ENCODE data around the gene KAT14. TPM values are rescaled to one million over a fixed set of nuclear protein-coding genes. Genes with fewer than 3 reads are reported as not detected.
"Not testable (repeated sequence)": the region's sequence is repeated elsewhere in the genome, so short reads cannot be mapped to it uniquely, and the experiment has no call there.

Gene KAT14
- total and polyA plus RNA-seq, 2 donors from 2014 or later = 10.2 to 12.8 TPM

- H3K27me3 ChIP-seq (ENCODE audit: control insufficient read depth, insufficient read depth, low read length) = no peaks in the 10 kb centered on the region
- TF ChIP-seq CTCF (IDR thresholded peaks at IDR 0.05; ENCODE audit: borderline replicate concordance, extremely low read depth, insufficient read depth) = no peak
- intact Hi-C loops (cut with DNase I) = no loop called here
- no peaks in the 10 kb centered on the region for H3K4me1 ChIP-seq (ENCODE audit: control insufficient read depth in 2 of 3, insufficient read depth in 2 of 3, low read depth in 1 of 3, low read length in 3 of 3)
- H3K9me3 ChIP-seq (ENCODE audit: control insufficient read depth in 2 of 3, insufficient read depth in 1 of 3, low read length in 3 of 3) = no peaks in the 10 kb centered on the region
- DNase-seq = no peak
- H3K9ac ChIP-seq (ENCODE audit: low read length in 3 of 3) = no peak overlapping the region
- no peaks in the 10 kb centered on the region for H3K36me3 ChIP-seq (ENCODE audit: control insufficient read depth in 2 of 3, insufficient read depth in 3 of 3, low read length in 3 of 3)
- FAIRE-seq = no peak
- no peak overlapping the region for H3K4me3 ChIP-seq (ENCODE audit: low read length in 3 of 3)
- H3K27ac ChIP-seq (ENCODE audit: low read depth in 2 of 2, low read length in 2 of 2) = no peak overlapping the region
These were observed 43.5 kb upstream of the KAT14 start for GRCh38 chr20:18094191-18094590.

- H3K36me3 ChIP-seq (ENCODE audit: control insufficient read depth in 2 of 3, insufficient read depth in 3 of 3, low read length in 3 of 3); H3K4me1 ChIP-seq (ENCODE audit: control insufficient read depth in 2 of 3, insufficient read depth in 2 of 3, low read depth in 1 of 3, low read length in 3 of 3); DNase-seq; H3K27me3 ChIP-seq (ENCODE audit: control insufficient read depth, insufficient read depth, low read length); intact Hi-C loops (cut with DNase I); H3K9ac ChIP-seq (ENCODE audit: low read length in 3 of 3); FAIRE-seq; H3K27ac ChIP-seq (ENCODE audit: low read depth in 2 of 2, low read length in 2 of 2); H3K9me3 ChIP-seq (ENCODE audit: control insufficient read depth in 2 of 3, insufficient read depth in 1 of 3, low read length in 3 of 3); H3K4me3 ChIP-seq (ENCODE audit: low read length in 3 of 3): not testable (repeated sequence)
These were observed 37.1 kb upstream of the KAT14 start for GRCh38 chr20:18100569-18100968.

GRCh38 chr20:18101125-18101810 is 36.4 kb upstream of the KAT14 start:
- intact Hi-C loops (cut with DNase I) = no loop called here
- Histone ChIP-seq H3K27me3 (ENCODE audit: control insufficient read depth, insufficient read depth, low read length) (no peaks in the 10 kb centered on the region), H3K4me3 (ENCODE audit: low read length in 3 of 3) (no peak overlapping the region), H3K9ac (ENCODE audit: low read length in 3 of 3) (no peak overlapping the region), H3K9me3 (ENCODE audit: control insufficient read depth in 2 of 3, insufficient read depth in 1 of 3, low read length in 3 of 3) (no peaks in the 10 kb centered on the region), H3K4me1 (ENCODE audit: control insufficient read depth in 2 of 3, insufficient read depth in 2 of 3, low read depth in 1 of 3, low read length in 3 of 3) (no peaks in the 10 kb centered on the region), H3K36me3 (ENCODE audit: control insufficient read depth in 2 of 3, insufficient read depth in 3 of 3, low read length in 3 of 3) (no peaks in the 10 kb centered on the region), H3K27ac (ENCODE audit: low read depth in 2 of 2, low read length in 2 of 2) (no peak overlapping the region)
- no peak for DNase-seq
- no peak for FAIRE-seq
- TF ChIP-seq CTCF (IDR thresholded peaks at IDR 0.05; ENCODE audit: borderline replicate concordance, extremely low read depth, insufficient read depth) = no peak

GRCh38 chr20:18103497-18103896 is 34.2 kb upstream of the KAT14 start:
- Histone ChIP-seq H3K9ac (ENCODE audit: low read length in 3 of 3) (no peak overlapping the region), H3K4me1 (ENCODE audit: control insufficient read depth in 2 of 3, insufficient read depth in 2 of 3, low read depth in 1 of 3, low read length in 3 of 3) (no peaks in the 10 kb centered on the region), H3K36me3 (ENCODE audit: control insufficient read depth in 2 of 3, insufficient read depth in 3 of 3, low read length in 3 of 3) (no peaks in the 10 kb centered on the region), H3K27me3 (ENCODE audit: control insufficient read depth, insufficient read depth, low read length) (no peaks in the 10 kb centered on the region), H3K9me3 (ENCODE audit: control insufficient read depth in 2 of 3, insufficient read depth in 1 of 3, low read length in 3 of 3) (peaks cover 0 to 7% (median 0%) of the 10 kb centered on the region in 3 donors), H3K27ac (ENCODE audit: low read depth in 2 of 2, low read length in 2 of 2) (no peak overlapping the region), H3K4me3 (ENCODE audit: low read length in 3 of 3) (no peak overlapping the region)
- FAIRE-seq (no peak), DNase-seq (no peak)
- intact Hi-C loops (cut with DNase I) = no loop called here
- TF ChIP-seq CTCF (IDR thresholded peaks at IDR 0.05; ENCODE audit: borderline replicate concordance, extremely low read depth, insufficient read depth) = no peak
